Measurements from ENCODE around the gene LARGE1.

Gene LARGE1

GRCh38 chr22:33272180-33272579 lies 648.1 kb downstream of the LARGE1 start:
- DNase-seq, result no peak

GRCh38 chr22:33271390-33272161 lies 648.7 kb downstream of the LARGE1 start:
- no peak for DNase-seq

- no peak for DNase-seq
Observed at GRCh38 chr22:33270596-33270995, 649.7 kb downstream of the LARGE1 start.

- DNase-seq, result no peak
Observed at GRCh38 chr22:33261699-33262098, 658.6 kb downstream of the LARGE1 start.

- no peak for DNase-seq
Observed at GRCh38 chr22:33260498-33260897, 659.8 kb downstream of the LARGE1 start.

- no peak for DNase-seq
Observed at GRCh38 chr22:33255791-33256190, 664.5 kb downstream of the LARGE1 start.

GRCh38 chr22:33248948-33249347 lies 671.3 kb downstream of the LARGE1 start:
- no peak for DNase-seq

GRCh38 chr22:33247758-33248157 lies 672.5 kb downstream of the LARGE1 start:
- DNase-seq, result no peak

GRCh38 chr22:33242078-33242477 lies 678.2 kb downstream of the LARGE1 start:
- no peak for DNase-seq

- DNase-seq, result no peak
Observed at GRCh38 chr22:33240888-33241475, 679.3 kb downstream of the LARGE1 start.

- DNase-seq, result no peak
Observed at GRCh38 chr22:33232071-33232470, 688.2 kb downstream of the LARGE1 start.

GRCh38 chr22:33227791-33228190 lies 692.5 kb downstream of the LARGE1 start:
- DNase-seq, result no peak

- no peak for DNase-seq
Observed at GRCh38 chr22:33224841-33225240, 695.4 kb downstream of the LARGE1 start.
